Measurements from ENCODE around the gene MARCO.
"Not testable (repeated sequence)": the region's sequence is repeated elsewhere in the genome, so short reads cannot be mapped to it uniquely, and the experiment has no call there.

MARCO gene

GRCh38 chr2:119005051-119005450 is 63.1 kb downstream of the MARCO start:
- DNase-seq (ENCODE audit: low spot score), result no peak

- DNase-seq (ENCODE audit: low spot score), result no peak
These were observed 63.6 kb downstream of the MARCO start for GRCh38 chr2:119005555-119005954.

- no peak for DNase-seq (ENCODE audit: low spot score)
These were observed 64.4 kb downstream of the MARCO start for GRCh38 chr2:119006441-119006840.

- no peak for DNase-seq (ENCODE audit: low spot score)
These were observed 66.1 kb downstream of the MARCO start for GRCh38 chr2:119008108-119008507.

GRCh38 chr2:119009110-119009509 is 67.1 kb downstream of the MARCO start:
- no peak for DNase-seq (ENCODE audit: low spot score)

GRCh38 chr2:119010336-119010735 is 68.3 kb downstream of the MARCO start:
- no peak for DNase-seq (ENCODE audit: low spot score)

- DNase-seq (ENCODE audit: low spot score), result peak; percentile 88
These were observed 69.3 kb downstream of the MARCO start for GRCh38 chr2:119011162-119011909.

- no peak for DNase-seq (ENCODE audit: low spot score)
These were observed 69.9 kb downstream of the MARCO start for GRCh38 chr2:119011910-119012209.

- DNase-seq (ENCODE audit: low spot score), result no peak
These were observed 70.6 kb downstream of the MARCO start for GRCh38 chr2:119012345-119013301.

GRCh38 chr2:119013671-119014070 is 71.7 kb downstream of the MARCO start:
- DNase-seq (ENCODE audit: low spot score), result no peak

- DNase-seq (ENCODE audit: low spot score), result no peak
These were observed 73.9 kb downstream of the MARCO start for GRCh38 chr2:119015845-119016244.

GRCh38 chr2:119019521-119019920 is 77.5 kb downstream of the MARCO start:
- DNase-seq (ENCODE audit: low spot score), result no peak

- peak; percentile 1 for DNase-seq (ENCODE audit: low spot score)
These were observed 80.7 kb downstream of the MARCO start for GRCh38 chr2:119022678-119023077.

- no peak for DNase-seq (ENCODE audit: low spot score)
These were observed 81.5 kb downstream of the MARCO start for GRCh38 chr2:119023534-119023933.

GRCh38 chr2:119024152-119024551 is 82.2 kb downstream of the MARCO start:
- peak; percentile 2 for DNase-seq (ENCODE audit: low spot score)

- DNase-seq (ENCODE audit: low spot score), result no peak
These were observed 82.6 kb downstream of the MARCO start for GRCh38 chr2:119024568-119024967.

- peak; percentile 0 for DNase-seq (ENCODE audit: low spot score)
These were observed 83.0 kb downstream of the MARCO start for GRCh38 chr2:119025013-119025412.

- DNase-seq (ENCODE audit: low spot score), result peak; percentile 2
These were observed 83.9 kb downstream of the MARCO start for GRCh38 chr2:119025762-119026351.

GRCh38 chr2:119026890-119027289 is 84.9 kb downstream of the MARCO start:
- no peak for DNase-seq (ENCODE audit: low spot score)

- DNase-seq (ENCODE audit: low spot score), result peak; percentile 56
These were observed 86.6 kb downstream of the MARCO start for GRCh38 chr2:119028327-119029174.

- no peak for DNase-seq (ENCODE audit: low spot score)
These were observed 87.3 kb downstream of the MARCO start for GRCh38 chr2:119029297-119029696.

- not testable (repeated sequence) for DNase-seq (ENCODE audit: low spot score)
These were observed 95.9 kb downstream of the MARCO start for GRCh38 chr2:119037922-119038321.
